Ectodermal cell (in vitro differentiated cells): ENCODE data around the gene TIMM10.
A peak's percentile ranks its signal among the peaks of the same experiment; 100 is the strongest.
"Not testable (repeated sequence)": the region's sequence is repeated elsewhere in the genome, so short reads cannot be mapped to it uniquely, and the experiment has no call there.

Source experiments
- H3K27ac ChIP-seq: 2 replicates; pipeline ENCODE4 v1.7.0; 2013; ENCODE audit warnings: mild to moderate bottlenecking, low read depth, low read length; ENCODE audit not compliant: insufficient read depth, poor library complexity, severe bottlenecking
- H3K27me3 ChIP-seq: 2 replicates; pipeline ENCODE4 v1.7.0; 2013; ENCODE audit warnings: mild to moderate bottlenecking, low read length; ENCODE audit not compliant: insufficient read depth, control insufficient read depth, poor library complexity, severe bottlenecking
- H3K36me3 ChIP-seq: one replicate; pipeline ENCODE4 v1.7.0; 2013; ENCODE audit warnings: low read length; ENCODE audit not compliant: control insufficient read depth, insufficient read depth
- H3K4me1 ChIP-seq: one replicate; pipeline ENCODE4 v1.7.0; 2013; ENCODE audit warnings: low read length; ENCODE audit not compliant: control insufficient read depth, insufficient read depth
- H3K4me3 ChIP-seq: 2 replicates; pipeline ENCODE4 v1.7.0; 2013; ENCODE audit warnings: low read depth, low read length, control low read depth; ENCODE audit not compliant: insufficient read depth
- H3K9me3 ChIP-seq: 2 replicates; pipeline ENCODE4 v1.7.0; 2013; ENCODE audit warnings: mild to moderate bottlenecking, low read length, moderate library complexity; ENCODE audit not compliant: control insufficient read depth
- WGBS, 2 experiments: methylation state at CpG; one replicate each; pipeline ENCODE4 v1.1.7; 2013; ENCODE audit warnings: missing lambda C conversion rate in 2 of 2; 5-methylcytosine and 5-hydroxymethylcytosine counted together

TIMM10 gene

DNA sequence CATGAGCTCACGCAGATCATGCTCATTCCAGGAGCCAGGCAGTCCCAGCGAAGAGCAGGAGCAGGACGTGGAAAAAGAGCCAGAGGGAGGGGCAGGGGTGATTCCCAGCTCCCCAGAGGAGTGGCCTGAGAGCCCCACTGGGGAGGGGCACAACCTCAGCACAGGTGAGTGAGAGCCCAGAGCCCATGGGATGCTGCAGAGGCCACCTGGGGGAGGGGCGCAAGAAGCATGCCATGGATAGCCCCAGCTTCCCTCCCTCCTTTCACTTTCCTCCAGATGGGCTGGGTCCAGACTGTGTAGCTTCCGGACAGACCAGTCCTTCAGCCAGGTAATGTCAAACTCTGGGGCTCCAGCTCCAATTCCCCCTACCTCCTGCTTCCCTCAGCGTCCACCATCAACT, 13.0 kb upstream of the TIMM10 start:
- H3K36me3 ChIP-seq = no peaks in the 10 kb centered on the region
- H3K27ac ChIP-seq = no peak overlapping the region
- H3K4me1 ChIP-seq = peaks cover 3% of the 10 kb centered on the region
- no peaks in the 10 kb centered on the region for H3K27me3 ChIP-seq
- H3K4me3 ChIP-seq = no peak overlapping the region
- 72 to 74% methylated on average over 6 of the region's 6 CpGs for WGBS, 2 experiments
- no peaks in the 10 kb centered on the region for H3K9me3 ChIP-seq

DNA sequence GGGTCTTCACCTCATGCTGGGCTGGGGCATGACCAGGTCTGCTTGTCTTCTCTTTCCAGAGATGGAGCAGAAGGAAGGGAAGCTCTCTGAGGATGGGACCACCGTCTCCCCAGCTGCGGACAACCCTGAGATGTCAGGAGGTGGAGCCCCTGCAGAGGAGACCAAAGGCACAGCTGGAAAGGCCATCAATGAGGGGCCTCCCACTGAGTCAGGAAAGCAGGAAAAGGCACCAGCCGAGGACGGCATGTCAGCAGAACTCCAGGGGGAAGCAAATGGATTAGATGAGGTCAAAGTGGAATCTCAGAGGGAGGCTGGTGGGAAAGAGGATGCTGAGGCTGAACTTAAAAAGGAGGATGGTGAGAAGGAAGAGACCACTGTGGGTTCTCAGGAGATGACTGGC, 12.0 kb upstream of the TIMM10 start:
- H3K27ac ChIP-seq = no peak overlapping the region

GRCh38 chr11:57541169-57541568, 10.6 kb upstream of the TIMM10 start:
- no peaks in the 10 kb centered on the region for H3K36me3 ChIP-seq
- H3K9me3 ChIP-seq = no peaks in the 10 kb centered on the region
- no peaks in the 10 kb centered on the region for H3K27me3 ChIP-seq
- whole genome bisulfite sequencing, 2 experiments = 93% methylated on average over 5 of the region's 5 CpGs
- no peak overlapping the region for H3K4me3 ChIP-seq
- H3K4me1 ChIP-seq = peaks cover 17% of the 10 kb centered on the region
- H3K27ac ChIP-seq = no peak overlapping the region

More for the DNA sequence above, 12.0 kb upstream of the TIMM10 start:
- WGBS, 2 experiments = 40 to 41% methylated on average over 4 of the region's 4 CpGs
- Histone ChIP-seq H3K4me1 (peaks cover 9% of the 10 kb centered on the region), H3K4me3 (no peak overlapping the region), H3K36me3 (no peaks in the 10 kb centered on the region), H3K27me3 (no peaks in the 10 kb centered on the region), H3K9me3 (no peaks in the 10 kb centered on the region)

- H3K27me3 ChIP-seq = no peaks in the 10 kb centered on the region
- WGBS, 2 experiments = 86 to 93% methylated on average over 1 of the region's 1 CpG
- H3K27ac ChIP-seq = no peak overlapping the region
- no peak overlapping the region for H3K4me3 ChIP-seq
- peaks cover 17% of the 10 kb centered on the region for H3K4me1 ChIP-seq
- H3K9me3 ChIP-seq = no peaks in the 10 kb centered on the region
- no peaks in the 10 kb centered on the region for H3K36me3 ChIP-seq
Observed at GRCh38 chr11:57539342-57539741, 8.8 kb upstream of the TIMM10 start.

DNA sequence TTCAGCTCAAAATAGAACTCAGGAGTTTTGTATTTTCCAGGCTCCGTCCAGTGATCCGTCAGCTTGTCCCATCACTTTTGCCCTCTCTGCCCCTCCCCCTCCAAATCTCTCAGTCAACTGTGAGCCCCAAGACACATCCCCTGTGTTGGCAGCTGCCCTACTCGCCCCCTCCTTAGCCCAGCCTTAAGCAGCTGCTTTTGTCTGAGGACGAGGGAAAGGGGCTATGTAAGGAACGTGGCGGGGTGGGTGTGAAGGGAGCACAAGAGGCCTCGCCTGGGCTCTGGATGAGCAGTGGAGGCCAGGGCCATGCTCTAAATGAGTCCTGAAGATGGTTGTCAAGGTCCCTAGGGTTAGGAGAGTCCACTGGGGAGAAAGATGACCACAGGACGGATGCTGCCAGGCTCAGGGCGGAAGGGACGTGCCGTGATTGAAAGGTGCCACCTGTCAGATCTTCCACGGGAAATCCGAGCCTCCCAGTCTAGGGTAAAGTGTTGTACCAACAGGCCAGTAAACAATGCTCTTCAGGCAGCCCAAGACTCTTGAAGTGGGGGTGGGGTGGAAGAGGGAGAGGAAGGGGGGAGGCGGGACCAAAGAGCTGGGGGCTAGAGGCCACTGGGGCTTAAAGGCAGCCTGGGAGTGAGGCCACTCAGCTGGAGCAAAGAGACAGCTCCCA, 6.5 kb upstream of the TIMM10 start, which contains the start of gene SMTNL1:
Gene SMTNL1 (plus strand): TSS at position 649 of the 673 bp plus-strand sequence. CDS start 5,048 bp downstream, outside the sequence.
- 51% methylated on average over 14 of the region's 14 CpGs for WGBS, 2 experiments
- H3K4me1 ChIP-seq = peaks cover 17% of the 10 kb centered on the region
- peaks cover under 1% of the 10 kb centered on the region for H3K27me3 ChIP-seq
- H3K27ac ChIP-seq = peak within 1 kb of the TSS; percentile 16
- H3K36me3 ChIP-seq = no peaks in the 10 kb centered on the region
- H3K9me3 ChIP-seq = no peaks in the 10 kb centered on the region
- peak within 1 kb of the TSS; percentile 1 for H3K4me3 ChIP-seq

DNA sequence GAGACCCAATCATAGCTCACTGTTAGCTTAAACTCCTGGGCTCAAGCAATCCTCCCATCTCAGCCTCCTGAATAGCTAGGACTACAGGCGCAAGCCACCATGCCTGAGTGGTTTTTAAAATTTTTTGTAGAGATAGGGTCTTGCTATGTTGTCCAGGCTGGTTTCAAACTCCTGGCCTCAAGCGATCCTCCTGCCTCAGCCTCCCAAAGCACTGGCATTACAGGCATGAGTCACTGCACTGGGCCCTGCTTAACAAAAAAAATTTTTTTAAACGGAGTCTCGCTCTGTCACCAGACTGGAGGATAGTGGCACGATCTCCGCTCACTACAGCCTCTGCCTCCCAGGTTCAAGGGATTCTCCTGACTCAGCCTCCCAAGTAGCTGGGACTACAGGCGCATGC, 3.9 kb upstream of the TIMM10 start:
- not testable (repeated sequence) for H3K27ac ChIP-seq, H3K27me3 ChIP-seq, H3K4me3 ChIP-seq, H3K9me3 ChIP-seq, H3K36me3 ChIP-seq
- H3K4me1 ChIP-seq = peaks cover 22% of the 10 kb centered on the region
- WGBS, 2 experiments = 94% methylated on average over 6 to 7 of the region's 7 CpGs

GRCh38 chr11:57530215-57530595, 349 bp downstream of the TIMM10 start:
- no peaks in the 10 kb centered on the region for H3K9me3 ChIP-seq
- peaks cover 5% of the 10 kb centered on the region for H3K4me1 ChIP-seq
- no peak overlapping the region for H3K27ac ChIP-seq
- no peaks in the 10 kb centered on the region for H3K36me3 ChIP-seq
- H3K4me3 ChIP-seq = peak overlapping the region; percentile 62
- H3K27me3 ChIP-seq = peaks cover 3% of the 10 kb centered on the region
- 2 to 3% methylated on average over 17 of the region's 17 CpGs for WGBS, 2 experiments

DNA sequence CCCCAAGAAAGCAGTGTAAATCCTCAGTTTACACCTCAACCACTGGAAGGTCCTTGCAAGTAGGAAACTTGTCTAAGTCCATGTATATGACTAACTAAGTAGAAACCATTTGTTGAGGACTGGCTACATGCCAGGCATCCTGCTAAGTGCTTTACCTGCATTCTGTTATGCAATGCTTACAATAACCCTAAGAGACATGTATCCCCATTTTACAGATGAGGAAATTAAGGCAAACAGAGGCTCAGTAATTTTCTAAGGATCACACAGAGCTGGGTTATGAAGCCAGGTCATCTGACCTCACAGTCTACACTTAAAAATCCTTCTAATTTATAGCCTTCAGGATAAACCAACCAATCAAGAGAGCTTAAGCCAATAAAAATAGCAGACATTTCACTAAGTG, 1.5 kb downstream of the TIMM10 start:
- Histone ChIP-seq H3K9me3 (no peaks in the 10 kb centered on the region), H3K4me1 (peaks cover 5% of the 10 kb centered on the region), H3K27me3 (peaks cover 3% of the 10 kb centered on the region), H3K36me3 (no peaks in the 10 kb centered on the region), H3K27ac (no peak overlapping the region), H3K4me3 (no peak overlapping the region)

GRCh38 chr11:57527056-57527631, 3.4 kb downstream of the TIMM10 start:
- no peak overlapping the region for H3K27ac ChIP-seq
- H3K4me1 ChIP-seq = peaks cover 5% of the 10 kb centered on the region
- WGBS, 2 experiments = 24 to 34% methylated on average over 7 of the region's 7 CpGs
- H3K27me3 ChIP-seq = peaks cover 3% of the 10 kb centered on the region
- H3K36me3 ChIP-seq = no peaks in the 10 kb centered on the region
- H3K4me3 ChIP-seq = no peak overlapping the region
- no peaks in the 10 kb centered on the region for H3K9me3 ChIP-seq

GRCh38 chr11:57523419-57523818, 7.1 kb downstream of the TIMM10 start:
- no peaks in the 10 kb centered on the region for H3K9me3 ChIP-seq
- no peaks in the 10 kb centered on the region for H3K27me3 ChIP-seq
- WGBS, 2 experiments = 90 to 94% methylated on average over 4 of the region's 4 CpGs

More at GRCh38 chr11:57523419-57523818, 7.1 kb downstream of the TIMM10 start:
- no peaks in the 10 kb centered on the region for H3K36me3 ChIP-seq
- no peak overlapping the region for H3K4me3 ChIP-seq
- H3K4me1 ChIP-seq = no peaks in the 10 kb centered on the region
- no peak overlapping the region for H3K27ac ChIP-seq
